ENCODE data around the gene APELA.

Gene APELA

GRCh38 chr4:164937576-164938270, 60.7 kb downstream of the APELA start:
- Mint-ChIP-seq H3K4me1 (no peaks in the 10 kb centered on the region), H3K27ac (no peak overlapping the region), H3K36me3 (no peaks in the 10 kb centered on the region), H3K9me3 (no peaks in the 10 kb centered on the region), H3K4me3 (no peak overlapping the region), H3K27me3 (peaks cover 12% of the 10 kb centered on the region)
- CTCF ChIA-PET, result interaction anchor here (1.9 kb wide), 1 partner anchor 160 kb away, joined by 5 read pairs; no protein-coding TSS in a partner anchor
- no peak for DNase-seq

- Mint-ChIP-seq H3K4me1 (no peaks in the 10 kb centered on the region), H3K36me3 (no peaks in the 10 kb centered on the region), H3K9me3 (no peaks in the 10 kb centered on the region), H3K27ac (no peak overlapping the region), H3K27me3 (peaks cover 14% of the 10 kb centered on the region), H3K4me3 (no peak overlapping the region)
- no peak for DNase-seq
- CTCF ChIA-PET, result no interaction called here
Observed at GRCh38 chr4:164943192-164943591, 66.2 kb downstream of the APELA start.

- H3K27ac Mint-ChIP-seq, result no peak overlapping the region
- no peaks in the 10 kb centered on the region for H3K36me3 Mint-ChIP-seq
- DNase-seq, result no peak
- no peak overlapping the region for H3K4me3 Mint-ChIP-seq
- CTCF ChIA-PET, result no interaction called here
- H3K27me3 Mint-ChIP-seq, result peaks cover 18% of the 10 kb centered on the region
- H3K4me1 Mint-ChIP-seq, result no peaks in the 10 kb centered on the region
- no peaks in the 10 kb centered on the region for H3K9me3 Mint-ChIP-seq
Observed at GRCh38 chr4:164945146-164945545, 68.2 kb downstream of the APELA start.

- Mint-ChIP-seq H3K9me3 (no peaks in the 10 kb centered on the region), H3K4me1 (no peaks in the 10 kb centered on the region), H3K4me3 (no peak overlapping the region), H3K36me3 (no peaks in the 10 kb centered on the region), H3K27ac (peak overlapping the region; percentile 58), H3K27me3 (peaks cover 18% of the 10 kb centered on the region)
- no peak for DNase-seq
- CTCF ChIA-PET, result no interaction called here
Observed at GRCh38 chr4:164946810-164947209, 69.8 kb downstream of the APELA start.
